ENCODE data around the gene OPCML.

The OPCML gene

GRCh38 chr11:133536198-133536597 is 3.9 kb upstream of the OPCML start:
- DNase-seq, result no peak

- no peak for DNase-seq
These were observed 904 bp upstream of the OPCML start for GRCh38 chr11:133533205-133533604.

GRCh38 chr11:133531458-133531857 is 843 bp downstream of the OPCML start:
- DNase-seq, result no peak

- DNase-seq, result no peak
These were observed 1.8 kb downstream of the OPCML start for GRCh38 chr11:133530501-133530835.

- no peak for DNase-seq
These were observed 2.3 kb downstream of the OPCML start for GRCh38 chr11:133529807-133530500.

- DNase-seq, result no peak
These were observed 5.5 kb downstream of the OPCML start for GRCh38 chr11:133526790-133527189.

GRCh38 chr11:133525976-133526375 is 6.3 kb downstream of the OPCML start:
- DNase-seq, result no peak

GRCh38 chr11:133524488-133524887 is 7.8 kb downstream of the OPCML start:
- no peak for DNase-seq

- no peak for DNase-seq
These were observed 10.0 kb downstream of the OPCML start for GRCh38 chr11:133522344-133522743.

- DNase-seq, result no peak
These were observed 10.8 kb downstream of the OPCML start for GRCh38 chr11:133521502-133521901.

GRCh38 chr11:133520707-133521106 is 11.6 kb downstream of the OPCML start:
- DNase-seq, result no peak

- DNase-seq, result no peak
These were observed 12.7 kb downstream of the OPCML start for GRCh38 chr11:133519560-133519959.

GRCh38 chr11:133518702-133519264 is 13.5 kb downstream of the OPCML start:
- DNase-seq, result no peak

GRCh38 chr11:133516845-133517244 is 15.5 kb downstream of the OPCML start:
- no peak for DNase-seq

GRCh38 chr11:133515107-133515506 is 17.2 kb downstream of the OPCML start:
- no peak for DNase-seq

- no peak for DNase-seq
These were observed 22.2 kb downstream of the OPCML start for GRCh38 chr11:133509924-133510697.

GRCh38 chr11:133508468-133508867 is 23.8 kb downstream of the OPCML start:
- no peak for DNase-seq

GRCh38 chr11:133507185-133507584 is 25.1 kb downstream of the OPCML start:
- no peak for DNase-seq

- DNase-seq, result no peak
These were observed 25.7 kb downstream of the OPCML start for GRCh38 chr11:133506551-133507094.

GRCh38 chr11:133506023-133506422 is 26.3 kb downstream of the OPCML start:
- no peak for DNase-seq

GRCh38 chr11:133504906-133505305 is 27.4 kb downstream of the OPCML start:
- no peak for DNase-seq

- no peak for DNase-seq
These were observed 28.5 kb downstream of the OPCML start for GRCh38 chr11:133503776-133504175.

GRCh38 chr11:133503236-133503635 is 29.1 kb downstream of the OPCML start:
- no peak for DNase-seq
